ENCODE measurements around the gene POTEH. TPM values are rescaled to one million over a fixed set of nuclear protein-coding genes. Genes with fewer than 3 reads are reported as not detected.
A peak's percentile ranks its signal among the peaks of the same experiment; 100 is the strongest.
"Not testable (repeated sequence)": the region's sequence is repeated elsewhere in the genome, so short reads cannot be mapped to it uniquely, and the experiment has no call there.

The POTEH gene
- total and polyA plus RNA-seq, 2 of the 13 experiments (the other 11 are each of a cell fraction or from before 2014, with no cell fraction given), result not detected

GRCh38 chr22:15747636-15748323 is 58.0 kb downstream of the POTEH start:
- H3K27ac ChIP-seq (ENCODE audit: extremely low read length, insufficient read depth, low read length); H4K20me1 ChIP-seq (ENCODE audit: insufficient read depth, low read length); in situ Hi-C loops (cut with HindIII; ENCODE audit: extremely low pct_ligation_motif_present, low pct_unique_long_range_greater_than_20kb); BruUV-seq (replicated peaks); DNase-seq (ENCODE audit: low spot score); H3K4me2 ChIP-seq (ENCODE audit: low read depth, low read length); H3K79me2 ChIP-seq (ENCODE audit: insufficient read depth, low read length); H3K4me3 ChIP-seq (replicated peaks in 1 of 3; ENCODE audit: insufficient read depth in 1 of 3, low read depth in 2 of 3, low read length in 3 of 3); H3K36me3 ChIP-seq (replicated peaks in 1 of 2; ENCODE audit: control insufficient read depth in 1 of 2, insufficient read depth in 2 of 2, low read length in 2 of 2); H2AFZ ChIP-seq (ENCODE audit: low read length); H3K9me3 ChIP-seq (ENCODE audit: low read length); H3K27me3 ChIP-seq (ENCODE audit: control insufficient read depth in 1 of 2, insufficient read depth in 2 of 2, low read length in 2 of 2); H3K9ac ChIP-seq (ENCODE audit: insufficient read depth, low read depth, low read length); H3K4me1 ChIP-seq (ENCODE audit: insufficient read depth, low read length); CTCF ChIA-PET (ENCODE audit: low intra/inter-chr PET ratio, low total read pairs); POLR2A ChIA-PET; intact Hi-C loops (cut with micrococcal nuclease; ENCODE audit: unreplicated experiment); ATAC-seq; FAIRE-seq: not testable (repeated sequence)
- 38% methylated on average over 12 of the region's 16 CpGs for WGBS (ENCODE audit: low lambda C conversion rate)
- TF ChIP-seq, protein P1, sequence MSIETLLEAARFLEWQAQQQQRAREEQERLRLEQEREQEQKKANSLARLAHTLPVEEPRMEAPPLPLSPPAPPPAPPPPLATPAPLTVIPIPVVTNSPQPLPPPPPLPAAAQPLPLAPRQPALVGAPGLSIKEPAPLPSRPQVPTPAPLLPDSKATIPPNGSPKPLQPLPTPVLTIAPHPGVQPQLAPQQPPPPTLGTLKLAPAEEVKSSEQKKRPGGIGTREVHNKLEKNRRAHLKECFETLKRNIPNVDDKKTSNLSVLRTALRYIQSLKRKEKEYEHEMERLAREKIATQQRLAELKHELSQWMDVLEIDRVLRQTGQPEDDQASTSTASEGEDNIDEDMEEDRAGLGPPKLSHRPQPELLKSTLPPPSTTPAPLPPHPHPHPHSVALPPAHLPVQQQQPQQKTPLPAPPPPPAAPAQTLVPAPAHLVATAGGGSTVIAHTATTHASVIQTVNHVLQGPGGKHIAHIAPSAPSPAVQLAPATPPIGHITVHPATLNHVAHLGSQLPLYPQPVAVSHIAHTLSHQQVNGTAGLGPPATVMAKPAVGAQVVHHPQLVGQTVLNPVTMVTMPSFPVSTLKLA (IDR thresholded peaks at IDR 0.05), result peak; percentile 90

DNA sequence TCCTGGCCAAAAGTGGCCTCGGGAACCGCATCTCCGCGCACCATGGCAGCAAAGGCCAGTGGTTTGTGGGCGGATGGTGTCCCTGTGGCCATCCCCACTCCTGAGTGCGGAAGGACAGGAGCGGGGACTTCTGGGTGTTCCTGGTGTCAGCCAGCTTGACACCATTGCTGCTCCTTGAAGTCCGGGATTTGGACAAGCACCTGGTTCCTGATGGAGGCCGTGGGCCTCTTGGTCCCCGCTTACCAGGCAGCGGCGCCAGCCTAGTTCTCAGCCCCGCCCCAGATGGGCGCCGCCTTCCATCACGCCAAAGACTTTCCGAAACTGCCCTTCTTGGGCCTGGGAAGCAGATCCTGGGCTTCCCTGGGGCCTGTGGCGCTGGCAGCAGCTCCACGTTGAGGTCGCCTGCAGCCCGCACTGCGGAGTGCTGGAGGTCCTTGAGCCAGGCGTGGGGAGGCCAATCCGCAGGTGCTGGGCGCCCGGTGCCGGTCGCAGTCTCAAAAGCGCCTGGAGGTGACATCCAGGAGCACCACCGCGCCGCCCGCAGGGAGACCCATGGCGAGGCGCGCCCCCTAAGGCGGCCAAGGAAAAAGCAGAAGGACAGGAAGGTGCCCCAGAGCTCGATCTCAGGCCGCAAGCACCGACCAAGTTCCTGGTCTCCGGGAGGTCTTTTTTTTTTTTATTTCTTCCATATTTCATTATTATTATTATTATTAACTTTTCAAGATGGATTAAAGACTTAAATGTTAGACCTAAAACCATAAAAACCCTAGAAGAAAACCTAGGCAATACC is 59.5 kb downstream of the POTEH start:
- FAIRE-seq; H3K79me2 ChIP-seq (ENCODE audit: insufficient read depth, low read length); POLR2A ChIA-PET; BruUV-seq (replicated peaks); intact Hi-C loops (cut with micrococcal nuclease; ENCODE audit: unreplicated experiment); H3K4me1 ChIP-seq (ENCODE audit: insufficient read depth, low read length); in situ Hi-C loops (cut with HindIII; ENCODE audit: extremely low pct_ligation_motif_present, low pct_unique_long_range_greater_than_20kb); DNase-seq (ENCODE audit: low spot score); CTCF ChIA-PET (ENCODE audit: low intra/inter-chr PET ratio, low total read pairs); H3K27me3 ChIP-seq (ENCODE audit: control insufficient read depth in 1 of 2, insufficient read depth in 2 of 2, low read length in 2 of 2); H2AFZ ChIP-seq (ENCODE audit: low read length); H4K20me1 ChIP-seq (ENCODE audit: insufficient read depth, low read length); ATAC-seq; H3K27ac ChIP-seq (ENCODE audit: extremely low read length, insufficient read depth, low read length); H3K4me2 ChIP-seq (ENCODE audit: low read depth, low read length); H3K36me3 ChIP-seq (replicated peaks in 1 of 2; ENCODE audit: control insufficient read depth in 1 of 2, insufficient read depth in 2 of 2, low read length in 2 of 2); H3K4me3 ChIP-seq (replicated peaks in 1 of 3; ENCODE audit: insufficient read depth in 1 of 3, low read depth in 2 of 3, low read length in 3 of 3); H3K9me3 ChIP-seq (ENCODE audit: low read length); H3K9ac ChIP-seq (ENCODE audit: insufficient read depth, low read depth, low read length): not testable (repeated sequence)
- WGBS (ENCODE audit: low lambda C conversion rate), result 70% methylated on average over 35 of the region's 41 CpGs

DNA sequence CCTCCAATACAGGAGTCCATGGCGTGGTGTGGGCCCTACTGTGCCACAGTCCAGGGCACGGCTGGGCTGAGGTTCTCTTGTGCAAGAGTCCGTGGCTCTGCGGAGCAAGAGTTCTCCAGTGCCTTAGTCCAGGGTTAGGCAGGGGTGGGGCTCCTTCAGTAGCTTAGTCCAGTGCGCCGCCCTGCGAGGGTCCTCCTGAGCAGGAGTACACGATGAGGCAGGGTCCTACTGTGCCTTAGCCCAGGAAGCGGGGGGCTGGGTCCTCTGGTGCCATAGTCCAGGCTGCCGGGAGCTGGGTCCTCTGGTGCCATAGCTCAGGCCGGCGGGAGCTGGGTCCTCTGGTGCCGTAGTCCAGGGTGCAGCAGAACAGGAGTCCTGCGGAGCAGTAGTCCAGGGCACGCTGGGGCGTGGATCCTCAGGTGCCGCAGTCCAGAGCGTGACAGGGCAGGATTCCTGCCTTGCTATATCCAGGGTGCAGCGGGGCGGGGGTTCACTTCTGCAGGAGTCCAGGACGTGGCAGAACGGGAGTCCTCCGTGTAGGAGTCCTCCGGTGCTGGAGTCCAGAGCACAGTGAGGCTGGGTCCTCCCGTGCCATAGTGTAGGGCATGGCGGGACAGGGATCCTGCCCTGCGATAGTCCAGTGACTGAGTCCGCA is 69.7 kb downstream of the POTEH start:
- FAIRE-seq; ATAC-seq; H3K9me3 ChIP-seq (ENCODE audit: low read length); H3K27me3 ChIP-seq (ENCODE audit: control insufficient read depth in 1 of 2, insufficient read depth in 2 of 2, low read length in 2 of 2); DNase-seq (ENCODE audit: low spot score); BruUV-seq (replicated peaks); H3K36me3 ChIP-seq (replicated peaks in 1 of 2; ENCODE audit: control insufficient read depth in 1 of 2, insufficient read depth in 2 of 2, low read length in 2 of 2); H3K27ac ChIP-seq (ENCODE audit: extremely low read length, insufficient read depth, low read length); H3K9ac ChIP-seq (ENCODE audit: insufficient read depth, low read depth, low read length); POLR2A ChIA-PET; H2AFZ ChIP-seq (ENCODE audit: low read length); H3K79me2 ChIP-seq (ENCODE audit: insufficient read depth, low read length); CTCF ChIA-PET (ENCODE audit: low intra/inter-chr PET ratio, low total read pairs); H3K4me3 ChIP-seq (replicated peaks in 1 of 3; ENCODE audit: insufficient read depth in 1 of 3, low read depth in 2 of 3, low read length in 3 of 3); H3K4me2 ChIP-seq (ENCODE audit: low read depth, low read length); in situ Hi-C loops (cut with HindIII; ENCODE audit: extremely low pct_ligation_motif_present, low pct_unique_long_range_greater_than_20kb); H4K20me1 ChIP-seq (ENCODE audit: insufficient read depth, low read length); H3K4me1 ChIP-seq (ENCODE audit: insufficient read depth, low read length); intact Hi-C loops (cut with micrococcal nuclease; ENCODE audit: unreplicated experiment): not testable (repeated sequence)
- whole genome bisulfite sequencing (ENCODE audit: low lambda C conversion rate), result 65% methylated on average over 8 of the region's 28 CpGs

All from HepG2 (cell line).